HepG2 (cell line): ENCODE measurements around the gene MED12L. TPM values are rescaled to one million over a fixed set of nuclear protein-coding genes. Genes with fewer than 3 reads are reported as not detected.

Experiments used
- ATAC-seq: fragments of 200-7000 bp; cut with Tn5 transposase; 3 replicates; pipeline ENCODE4 v1.9.1; 2020; ENCODE audit warnings: mild to moderate bottlenecking, moderate library complexity
- BruUV-seq: library from RNA; stranded (reverse); fragments of 400-500 nt; replicated peaks from 2 replicates; lab custom pipeline; 2021; lab: Mats Ljungman, UMichigan
- CTCF ChIA-PET: fragments of 300-600 bp; formaldehyde crosslinking; extraction: SDS; loops from one replicate; lab custom pipeline; 2021; ENCODE audit warnings: low total read pairs, inconsistent platforms, low intra/inter-chr PET ratio; lab: Yijun Ruan, JAX
- POLR2A ChIA-PET: fragments of 350-600 bp; sonication (Branson Sonifier 250); formaldehyde crosslinking; loops from one replicate; lab custom pipeline; 2020; ENCODE audit warnings: antibody characterized with exemption, inconsistent platforms; lab: Yijun Ruan, JAX
- DNase-seq: peaks from one replicate; pipeline ENCODE4 v3.0.0-alpha.2; 2015; ENCODE audit warnings: low spot score
- FAIRE-seq: peaks from 3 replicates; lab custom pipeline; 2011; peaks lifted over from hg19 to GRCh38; lab: Jason Lieb, UNC
- H2AFZ ChIP-seq: one replicate; pipeline ENCODE4 v1.6.1; 2011; ENCODE audit warnings: low read length, inconsistent platforms
- H3K27ac ChIP-seq: fragments of 300-600 bp; 3 replicates; pipeline ENCODE4 v1.8.0; 2011; ENCODE audit warnings: mixed run types, mild to moderate bottlenecking, mixed read lengths, low read length, inconsistent platforms; ENCODE audit not compliant: insufficient read depth; ENCODE audit errors: extremely low read length
- H3K27me3 ChIP-seq, 2 experiments: fragments of 200-600 bp in 1 of 2; 2 replicates in 1 of 2; 3 replicates in 1 of 2; pipeline versions ENCODE4 v1.6.0 to v1.8.0; 2011; ENCODE audit warnings: low read length in 2 of 2, mild to moderate bottlenecking in 2 of 2, moderate library complexity in 2 of 2, inconsistent platforms in 1 of 2; ENCODE audit not compliant: insufficient read depth in 2 of 2, control insufficient read depth in 1 of 2
- H3K36me3 ChIP-seq, 2 experiments: fragments of 200-600 bp in 1 of 2; replicated peaks in 1 of 2; 2 replicates in 1 of 2; 3 replicates in 1 of 2; pipeline versions ENCODE4 v1.5.1 to v1.8.0; 2011; ENCODE audit warnings: low read length in 2 of 2, inconsistent platforms in 1 of 2; ENCODE audit not compliant: insufficient read depth in 2 of 2, control insufficient read depth in 1 of 2
- H3K4me1 ChIP-seq: 2 replicates; pipeline ENCODE4 v1.5.1; 2012; ENCODE audit warnings: low read length, inconsistent platforms; ENCODE audit not compliant: insufficient read depth
- H3K4me2 ChIP-seq: 2 replicates; pipeline ENCODE4 v1.6.0; 2011; ENCODE audit warnings: low read depth, low read length, inconsistent platforms
- H3K4me3 ChIP-seq, 3 experiments: fragments of 200-600 bp in 1 of 3; sonication (generic), shearing (Covaris generic) in 1 of 3; replicated peaks in 1 of 3; 2 replicates each; pipeline ENCODE4 v1.5.1; 2011 to 2016; ENCODE audit warnings: low read length in 3 of 3, inconsistent platforms in 2 of 3, low read depth in 2 of 3, mild to moderate bottlenecking in 2 of 3, control low read depth in 1 of 3, mixed read lengths in 1 of 3; ENCODE audit not compliant: insufficient read depth in 1 of 3
- H3K79me2 ChIP-seq: one replicate; pipeline ENCODE4 v1.6.1; 2011; ENCODE audit warnings: low read length, inconsistent platforms; ENCODE audit not compliant: insufficient read depth
- H3K9ac ChIP-seq: 2 replicates; pipeline ENCODE4 v1.6.0; 2011; ENCODE audit warnings: mild to moderate bottlenecking, low read depth, low read length, inconsistent platforms; ENCODE audit not compliant: insufficient read depth
- H3K9me3 ChIP-seq: 2 replicates; pipeline ENCODE4 v1.5.1; 2012; ENCODE audit warnings: mild to moderate bottlenecking, low read length
- H4K20me1 ChIP-seq: 2 replicates; pipeline ENCODE4 v1.6.0; 2011; ENCODE audit warnings: inconsistent platforms, mild to moderate bottlenecking, low read length, moderate library complexity; ENCODE audit not compliant: insufficient read depth
- ETV6 ChIP-seq: sonication (generic); formaldehyde crosslinking; conservative IDR thresholded peaks from 2 replicates; pipeline ENCODE4 v1.4.0; 2020; ENCODE audit warnings: missing genetic modification reagents
- FOXK2 ChIP-seq: fragments of 450-650 bp; IDR thresholded peaks from 2 replicates; pipeline ENCODE4 v1.6.1; 2016
- HMG20A ChIP-seq: IDR thresholded peaks from 2 replicates; pipeline ENCODE4 v1.6.1; 2016; ENCODE audit warnings: borderline replicate concordance
- RARG ChIP-seq: sonication (generic); formaldehyde crosslinking; IDR thresholded peaks from 2 replicates; pipeline ENCODE4 v1.4.0; 2020; ENCODE audit warnings: low read depth, mild to moderate bottlenecking, missing genetic modification reagents
- SKIL ChIP-seq: sonication (generic); formaldehyde crosslinking; IDR thresholded peaks from 2 replicates; pipeline ENCODE4 v1.8.0; 2022; ENCODE audit warnings: missing genetic modification reagents, mild to moderate bottlenecking, moderate library complexity, borderline replicate concordance
- TFE3 ChIP-seq: IDR thresholded peaks from 2 replicates; pipeline ENCODE4 v1.6.1; 2016
- ZBTB26 ChIP-seq: IDR thresholded peaks from 2 replicates; pipeline ENCODE4 v1.6.1; 2016; ENCODE audit warnings: missing compliant biosample characterization, missing genetic modification reagents, borderline replicate concordance
- ZNF441 ChIP-seq: sonication (generic); formaldehyde crosslinking; IDR thresholded peaks from 2 replicates; pipeline ENCODE4 v1.7.0; 2021; ENCODE audit warnings: missing genetic modification reagents, borderline replicate concordance
- ZNF570 ChIP-seq: sonication (generic); formaldehyde crosslinking; IDR thresholded peaks from 2 replicates; pipeline ENCODE4 v1.4.0; 2020; ENCODE audit warnings: mild to moderate bottlenecking, missing genetic modification reagents, borderline replicate concordance
- ZNF577 ChIP-seq: sonication (generic); formaldehyde crosslinking; IDR thresholded peaks from 2 replicates; pipeline ENCODE4 v1.4.0; 2020; ENCODE audit warnings: mild to moderate bottlenecking, low read depth, missing genetic modification reagents, borderline replicate concordance
- ZNF678 ChIP-seq: sonication (generic); formaldehyde crosslinking; IDR thresholded peaks from 2 replicates; pipeline ENCODE4 v1.4.0; 2020; ENCODE audit warnings: mild to moderate bottlenecking, missing genetic modification reagents
- ZSCAN20 ChIP-seq: sonication (generic); formaldehyde crosslinking; IDR thresholded peaks from 2 replicates; pipeline ENCODE4 v1.4.0; 2020; ENCODE audit warnings: missing genetic modification reagents, mild to moderate bottlenecking, borderline replicate concordance
- whole genome bisulfite sequencing: methylation state at CpG from one replicate; pipeline ENCODE4 v1.1.6; 2017; ENCODE audit warnings: low lambda C conversion rate; 5-methylcytosine and 5-hydroxymethylcytosine counted together
- in situ Hi-C: cut with HindIII; loops from 2 replicates; pipeline ENCODE4 v1.10.0; 2017; ENCODE audit warnings: low pct_unique_long_range_greater_than_20kb; ENCODE audit not compliant: extremely low pct_ligation_motif_present
- intact Hi-C: fragments of 100-400 bp; cut with micrococcal nuclease; formaldehyde crosslinking; loops from one replicate; pipeline ENCODE4 v1.10.0; 2022; ENCODE audit not compliant: unreplicated experiment
- polyA plus RNA-seq, 8 experiments: library from polyadenylated mRNA; depleted of rRNA in 3 of 8; stranded (reverse) in 7 of 8; unstranded in 1 of 8; fragments of >200 nt; fragmentation: Illumina TruSeq in 4 of 8; extraction: Trizol in 4 of 8; gene quantifications; 2 replicates each; pipeline versions ENCODE4 v1.2.1 to v1.2.3, GENCODE V29; 2011 to 2016; ENCODE audit warnings: low read depth in 4 of 8, missing spikeins in 1 of 8, mixed read lengths in 1 of 8; ENCODE audit not compliant: insufficient read depth in 1 of 8
- total RNA-seq, 5 experiments: library from RNA; depleted of rRNA; stranded (reverse); fragments of >200 nt; fragmentation: Illumina TruSeq; extraction: Trizol; gene quantifications; 2 replicates each; pipeline ENCODE4 v1.2.3, GENCODE V29; 2016; ENCODE audit warnings: low read depth in 1 of 5

MED12L gene
- total and polyA plus RNA-seq, 2 of the 13 experiments (the other 11 are each of a cell fraction or from before 2014, with no cell fraction given): 0.07 to 0.64 TPM

GRCh38 chr3:151366993-151367392, 281.5 kb downstream of the MED12L start (continued):
- no peak for TF ChIP-seq ZNF570

GRCh38 chr3:151367448-151367847, 282.0 kb downstream of the MED12L start:
- H3K27ac ChIP-seq: no peak overlapping the region
- POLR2A ChIA-PET: no interaction called here
- FAIRE-seq (no peak), DNase-seq (no peak), ATAC-seq (no peak)
- WGBS: 50% methylated on average over 5 of the region's 5 CpGs
- in situ Hi-C loops: no loop called here
- intact Hi-C loops: no loop called here
- no peak overlapping the region for H2AFZ ChIP-seq
- no peaks in the 10 kb centered on the region for H3K27me3 ChIP-seq
- H3K4me3 ChIP-seq: no peak overlapping the region
- CTCF ChIA-PET: no interaction called here
- H3K4me2 ChIP-seq: no peak overlapping the region
- H3K4me1 ChIP-seq: no peaks in the 10 kb centered on the region
- TF ChIP-seq SKIL: no peak
- no peak for TF ChIP-seq FOXK2
- TF ChIP-seq RARG (CRISPR knock-in tag): no peak
- TF ChIP-seq ETV6: no peak
- no peak for TF ChIP-seq ZNF577 (CRISPR knock-in tag)
- no peak for TF ChIP-seq HMG20A (CRISPR knock-in tag)
- TF ChIP-seq ZSCAN20 (CRISPR knock-in tag): no peak
- TF ChIP-seq ZNF678 (CRISPR knock-in tag): no peak
- TF ChIP-seq TFE3 (CRISPR knock-in tag): no peak
- TF ChIP-seq ZBTB26: no peak
- TF ChIP-seq ZNF441 (CRISPR knock-in tag): no peak
- H3K36me3 ChIP-seq: no peaks in the 10 kb centered on the region
- H3K9ac ChIP-seq: no peak overlapping the region
- no peaks in the 10 kb centered on the region for H3K9me3 ChIP-seq
- BruUV-seq: no TSS peak
- H4K20me1 ChIP-seq: no peaks in the 10 kb centered on the region
- H3K79me2 ChIP-seq: no peaks in the 10 kb centered on the region
